ENCODE results near the gene PCDH11X. TPM values are rescaled to one million over a fixed set of nuclear protein-coding genes. Genes with fewer than 3 reads are reported as not detected.
"Not testable (repeated sequence)": the region's sequence is repeated elsewhere in the genome, so short reads cannot be mapped to it uniquely, and the experiment has no call there.

Gene PCDH11X
- total and polyA plus RNA-seq, 2 of the 4 experiments (the other 2 are of a cell fraction), result under 0.01 to 0.02 TPM

GRCh38 chrX:91825321-91825720 lies 46.1 kb downstream of the PCDH11X start:
- not testable (repeated sequence) for BruUV-seq (replicated peaks)

More at GRCh38 chrX:91825321-91825720, 46.1 kb downstream of the PCDH11X start:
- H3K56ac ChIP-seq (ENCODE audit: extremely low read depth, insufficient read depth, low read length); H2BK20ac ChIP-seq (ENCODE audit: low read depth, low read length); H3K27me3 ChIP-seq (ENCODE audit: control insufficient read depth, insufficient read depth, low read length); H2BK5ac ChIP-seq (ENCODE audit: low read depth, low read length, poor library complexity, severe bottlenecking); DNase-seq; H2BK15ac ChIP-seq (ENCODE audit: low read depth, low read length); H4K20me1 ChIP-seq (ENCODE audit: insufficient read depth, low read length); POLR2A ChIA-PET (ENCODE audit: unreplicated experiment); H3K79me1 ChIP-seq (ENCODE audit: low read depth in 1 of 2, low read length in 2 of 2); H3K4me3 ChIP-seq (ENCODE audit: insufficient read depth, low read depth, low read length); dilution Hi-C loops (cut with HindIII; ENCODE audit: low sequenced_read_pairs, unreplicated experiment); in situ Hi-C loops (cut with MboI; ENCODE audit: low sequenced_read_pairs); H3K9me1 ChIP-seq (ENCODE audit: insufficient read depth, low read length); H2AK5ac ChIP-seq (ENCODE audit: low read depth, low read length); H3K4ac ChIP-seq (ENCODE audit: low read depth, low read length); H3K27ac ChIP-seq (ENCODE audit: insufficient read depth, low read length); H3K9ac ChIP-seq (ENCODE audit: low read depth, low read length); H3K4me2 ChIP-seq (ENCODE audit: low read depth, low read length); ATAC-seq (ENCODE audit: low read depth); H3K14ac ChIP-seq (replicated peaks; ENCODE audit: low read depth, low read length); H3K23ac ChIP-seq (ENCODE audit: low read depth, low read length); CTCF ChIA-PET; H3K36me3 ChIP-seq (ENCODE audit: control insufficient read depth, insufficient read depth, low read length); H3K18ac ChIP-seq (ENCODE audit: low read depth, low read length); H4K91ac ChIP-seq (ENCODE audit: insufficient read depth, low read depth, low read length); intact Hi-C loops (cut with micrococcal nuclease); H3K4me1 ChIP-seq (ENCODE audit: control insufficient read depth, insufficient read depth, low read length); H4K5ac ChIP-seq (ENCODE audit: low read depth, low read length); H2BK120ac ChIP-seq (ENCODE audit: low read depth, low read length); H4K8ac ChIP-seq (ENCODE audit: low read depth in 2 of 2, low read length in 2 of 2); H2AFZ ChIP-seq (replicated peaks; ENCODE audit: low read length, poor library complexity); H3K9me3 ChIP-seq (ENCODE audit: control insufficient read depth, insufficient read depth, low read length); H2AK9ac ChIP-seq (replicated peaks; ENCODE audit: low read depth, low read length, poor library complexity): not testable (repeated sequence)
- WGBS, 2 experiments (ENCODE audit: extremely low coverage in 2 of 2, insufficient read length in 1 of 2), result 86% methylated on average over 8 of the region's 24 CpGs; no CpG with 5 or more reads in 1 of the 2 experiments

Small RNA genes lying within 50 kb of the gene (microRNA-seq; reads per million reads assigned to microRNA genes)
- gene RNU2-26P (ENCODE audit: insufficient read depth, insufficient read length), result not detected

Small RNA genes lying within 50 kb of the gene (small RNA-seq; reads per million reads assigned to genes)
- gene RNU2-26P, result 0 to 1.2 (median 0.25) reads per million in 5 experiments
